ENCODE results near the gene SMAD2.

DNA sequence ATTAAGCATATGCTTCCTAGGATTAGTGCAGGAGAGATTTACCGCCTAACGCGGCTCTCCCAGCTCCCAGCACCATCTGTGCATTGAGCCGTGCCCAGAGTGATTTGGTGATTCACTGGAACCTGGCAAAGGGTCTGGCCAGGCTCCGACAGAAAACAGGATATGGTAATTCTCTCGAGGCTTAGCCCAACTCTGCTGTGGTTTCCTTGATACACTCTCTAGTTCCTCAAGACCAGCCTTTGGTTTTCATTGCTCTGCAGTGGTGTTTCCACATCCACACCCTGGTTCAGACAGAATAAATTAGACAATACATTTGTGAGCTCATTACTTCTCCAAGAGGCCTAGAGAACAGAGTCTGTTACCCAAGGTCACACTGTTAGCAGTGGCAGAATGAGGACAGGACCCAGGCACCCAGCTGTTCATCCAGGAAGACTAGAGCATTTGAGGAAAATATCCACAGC is 23.0 kb upstream of the SMAD2 start:
- TF ChIP-seq, protein P1, sequence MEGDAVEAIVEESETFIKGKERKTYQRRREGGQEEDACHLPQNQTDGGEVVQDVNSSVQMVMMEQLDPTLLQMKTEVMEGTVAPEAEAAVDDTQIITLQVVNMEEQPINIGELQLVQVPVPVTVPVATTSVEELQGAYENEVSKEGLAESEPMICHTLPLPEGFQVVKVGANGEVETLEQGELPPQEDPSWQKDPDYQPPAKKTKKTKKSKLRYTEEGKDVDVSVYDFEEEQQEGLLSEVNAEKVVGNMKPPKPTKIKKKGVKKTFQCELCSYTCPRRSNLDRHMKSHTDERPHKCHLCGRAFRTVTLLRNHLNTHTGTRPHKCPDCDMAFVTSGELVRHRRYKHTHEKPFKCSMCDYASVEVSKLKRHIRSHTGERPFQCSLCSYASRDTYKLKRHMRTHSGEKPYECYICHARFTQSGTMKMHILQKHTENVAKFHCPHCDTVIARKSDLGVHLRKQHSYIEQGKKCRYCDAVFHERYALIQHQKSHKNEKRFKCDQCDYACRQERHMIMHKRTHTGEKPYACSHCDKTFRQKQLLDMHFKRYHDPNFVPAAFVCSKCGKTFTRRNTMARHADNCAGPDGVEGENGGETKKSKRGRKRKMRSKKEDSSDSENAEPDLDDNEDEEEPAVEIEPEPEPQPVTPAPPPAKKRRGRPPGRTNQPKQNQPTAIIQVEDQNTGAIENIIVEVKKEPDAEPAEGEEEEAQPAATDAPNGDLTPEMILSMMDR (IDR thresholded peaks at IDR 0.05; ENCODE audit: insufficient read depth, low read depth, low read length): no peak
- TF ChIP-seq EZH2 (IDR thresholded peaks at IDR 0.05; ENCODE audit: insufficient read depth, low read length): no peak

Data from astrocyte (in vitro differentiated cells and primary cell).